Measurements from ENCODE around the gene RAB20. TPM values are rescaled to one million over a fixed set of nuclear protein-coding genes. Genes with fewer than 3 reads are reported as not detected.

The RAB20 gene
- total RNA-seq, 1 donor from 2014 or later, result 51.3 TPM

DNA sequence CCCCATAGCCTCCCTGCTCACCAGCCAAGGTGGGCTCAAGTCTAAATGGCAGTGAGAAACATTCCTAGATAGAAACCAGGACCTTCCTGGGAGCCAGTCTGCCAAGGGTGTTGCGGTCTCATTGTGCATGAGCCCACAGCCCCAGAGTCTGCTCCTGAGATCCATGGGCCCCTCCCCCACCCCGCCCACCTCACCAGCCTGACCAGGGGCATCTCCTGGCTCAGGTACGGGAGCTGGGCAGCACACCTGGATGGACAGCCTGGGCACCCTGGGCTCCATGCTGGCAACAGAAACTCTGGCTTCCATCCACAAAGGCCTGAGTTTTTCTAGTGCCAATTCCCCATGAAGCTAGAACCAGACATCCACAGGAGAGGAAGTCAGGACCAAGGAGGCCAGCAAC lies 65.6 kb downstream of the RAB20 start:
- H3K4me1 ChIP-seq, result no peaks in the 10 kb centered on the region
- no peak for ATAC-seq
- no peak overlapping the region for H3K4me3 ChIP-seq
- H3K27me3 ChIP-seq (ENCODE audit: low read depth), result no peaks in the 10 kb centered on the region
- H3K36me3 ChIP-seq, result peaks cover 83% of the 10 kb centered on the region
- no peaks in the 10 kb centered on the region for H3K9me3 ChIP-seq
- intact Hi-C loops (cut with DNase I), result no loop called here
- H3K27ac ChIP-seq, result no peak overlapping the region
- TF ChIP-seq, protein P1, sequence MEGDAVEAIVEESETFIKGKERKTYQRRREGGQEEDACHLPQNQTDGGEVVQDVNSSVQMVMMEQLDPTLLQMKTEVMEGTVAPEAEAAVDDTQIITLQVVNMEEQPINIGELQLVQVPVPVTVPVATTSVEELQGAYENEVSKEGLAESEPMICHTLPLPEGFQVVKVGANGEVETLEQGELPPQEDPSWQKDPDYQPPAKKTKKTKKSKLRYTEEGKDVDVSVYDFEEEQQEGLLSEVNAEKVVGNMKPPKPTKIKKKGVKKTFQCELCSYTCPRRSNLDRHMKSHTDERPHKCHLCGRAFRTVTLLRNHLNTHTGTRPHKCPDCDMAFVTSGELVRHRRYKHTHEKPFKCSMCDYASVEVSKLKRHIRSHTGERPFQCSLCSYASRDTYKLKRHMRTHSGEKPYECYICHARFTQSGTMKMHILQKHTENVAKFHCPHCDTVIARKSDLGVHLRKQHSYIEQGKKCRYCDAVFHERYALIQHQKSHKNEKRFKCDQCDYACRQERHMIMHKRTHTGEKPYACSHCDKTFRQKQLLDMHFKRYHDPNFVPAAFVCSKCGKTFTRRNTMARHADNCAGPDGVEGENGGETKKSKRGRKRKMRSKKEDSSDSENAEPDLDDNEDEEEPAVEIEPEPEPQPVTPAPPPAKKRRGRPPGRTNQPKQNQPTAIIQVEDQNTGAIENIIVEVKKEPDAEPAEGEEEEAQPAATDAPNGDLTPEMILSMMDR (IDR thresholded peaks at IDR 0.05), result no peak
- no peak for DNase-seq

DNA sequence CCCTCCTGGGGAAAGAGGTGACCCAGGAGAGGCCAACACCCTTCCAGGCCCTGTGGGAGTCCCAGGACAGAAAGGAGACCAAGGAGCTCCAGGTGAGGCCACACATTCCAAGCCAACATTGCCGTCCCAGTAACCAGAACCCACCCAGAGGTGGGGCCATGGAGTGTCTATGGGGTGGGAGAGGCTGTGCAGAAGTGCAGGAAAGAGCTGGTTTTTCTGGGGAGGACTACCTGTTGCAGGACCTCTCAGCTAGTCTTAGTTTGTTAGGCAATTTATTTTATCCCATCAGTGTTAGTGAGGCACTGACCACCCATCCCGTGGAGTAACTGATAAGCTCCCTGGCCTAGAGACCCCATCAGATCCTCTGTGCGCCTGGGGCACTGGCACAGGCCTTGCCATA lies 66.1 kb downstream of the RAB20 start:
- DNase-seq (no peak), ATAC-seq (no peak)
- H3K4me1 ChIP-seq, result no peaks in the 10 kb centered on the region
- H3K27ac ChIP-seq, result no peak overlapping the region
- H3K4me3 ChIP-seq, result no peak overlapping the region
- H3K36me3 ChIP-seq, result peaks cover 85% of the 10 kb centered on the region
- TF ChIP-seq, protein P1 (IDR thresholded peaks at IDR 0.05), result no peak
- no peaks in the 10 kb centered on the region for H3K27me3 ChIP-seq (ENCODE audit: low read depth)
- H3K9me3 ChIP-seq, result no peaks in the 10 kb centered on the region
- intact Hi-C loops (cut with DNase I), result no loop called here

DNA sequence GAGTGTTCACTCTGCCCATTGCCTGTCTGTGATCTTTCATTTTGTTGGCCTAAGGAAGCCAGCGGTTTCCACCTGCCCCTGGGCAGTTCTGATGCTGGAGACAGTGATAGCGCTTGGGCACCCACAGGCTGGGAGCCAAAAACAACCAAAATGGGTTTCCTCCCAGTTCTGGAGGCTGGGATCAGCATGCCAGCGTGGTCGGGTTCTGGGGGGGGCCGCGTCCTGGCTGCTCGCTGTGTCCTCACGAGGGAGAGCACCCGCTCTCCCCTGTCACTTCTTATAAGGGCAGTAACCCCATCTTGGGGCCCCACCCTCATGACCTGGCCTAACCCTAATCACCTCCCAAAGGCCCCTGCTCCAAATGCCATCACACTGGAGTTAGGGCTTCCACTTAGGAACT lies 67.9 kb downstream of the RAB20 start:
- no peak for DNase-seq
- no peaks in the 10 kb centered on the region for H3K27me3 ChIP-seq (ENCODE audit: low read depth)
- no peaks in the 10 kb centered on the region for H3K9me3 ChIP-seq
- no peak overlapping the region for H3K4me3 ChIP-seq
- ATAC-seq, result no peak
- no peak overlapping the region for H3K27ac ChIP-seq
- TF ChIP-seq, protein P1 (IDR thresholded peaks at IDR 0.05), result no peak
- H3K4me1 ChIP-seq, result no peaks in the 10 kb centered on the region
- peaks cover 87% of the 10 kb centered on the region for H3K36me3 ChIP-seq
- intact Hi-C loops (cut with DNase I), result no loop called here

DNA sequence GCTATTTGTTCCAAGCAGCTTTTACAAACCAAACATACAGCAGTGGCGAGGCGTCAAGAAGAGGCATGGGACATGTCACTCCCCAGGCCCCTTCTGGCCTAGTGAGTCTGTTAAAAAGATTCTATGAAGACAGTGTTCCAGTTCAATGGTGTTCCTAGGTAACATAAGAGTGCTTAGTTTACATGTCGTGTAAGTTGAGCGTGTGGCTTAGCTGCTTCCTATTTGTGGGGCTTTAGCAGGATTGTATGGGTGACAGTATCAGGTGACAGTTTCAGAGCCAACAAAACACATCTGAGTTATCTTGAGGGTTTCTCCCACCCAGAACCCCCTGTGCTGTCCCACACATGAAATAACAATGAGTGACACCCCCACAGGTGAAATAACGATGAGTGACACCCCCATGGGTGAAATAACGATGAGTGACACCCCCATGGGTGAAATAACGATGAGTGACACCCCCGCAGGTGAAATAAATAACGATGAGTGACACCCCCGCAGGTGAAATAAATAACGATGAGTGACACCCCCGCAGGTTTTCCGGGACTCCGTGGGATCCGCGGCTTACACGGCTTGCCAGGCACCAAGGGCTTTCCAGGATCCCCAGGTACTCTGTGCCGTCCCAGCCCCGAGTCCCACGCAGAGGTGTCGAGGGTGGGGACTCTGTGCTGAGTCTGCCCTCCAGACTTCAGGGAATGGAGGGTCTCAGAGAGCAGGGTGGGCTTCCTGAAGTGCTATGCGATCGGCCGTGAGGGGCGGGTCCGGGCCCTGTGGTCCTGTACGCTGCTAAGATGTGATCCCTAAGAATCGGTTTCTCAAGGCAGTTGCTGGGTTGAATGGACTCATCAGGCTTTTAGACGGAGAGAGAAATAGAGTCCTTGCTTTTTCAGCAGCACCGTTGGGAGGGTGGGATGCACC lies 68.6 kb downstream of the RAB20 start:
- ATAC-seq (no peak), DNase-seq (no peak)
- TF ChIP-seq, protein P1 (IDR thresholded peaks at IDR 0.05), result no peak
- no peaks in the 10 kb centered on the region for H3K9me3 ChIP-seq
- H3K36me3 ChIP-seq, result peaks cover 86% of the 10 kb centered on the region
- H3K27ac ChIP-seq, result no peak overlapping the region
- intact Hi-C loops (cut with DNase I), result no loop called here
- no peaks in the 10 kb centered on the region for H3K27me3 ChIP-seq (ENCODE audit: low read depth)
- no peak overlapping the region for H3K4me3 ChIP-seq
- no peaks in the 10 kb centered on the region for H3K4me1 ChIP-seq

DNA sequence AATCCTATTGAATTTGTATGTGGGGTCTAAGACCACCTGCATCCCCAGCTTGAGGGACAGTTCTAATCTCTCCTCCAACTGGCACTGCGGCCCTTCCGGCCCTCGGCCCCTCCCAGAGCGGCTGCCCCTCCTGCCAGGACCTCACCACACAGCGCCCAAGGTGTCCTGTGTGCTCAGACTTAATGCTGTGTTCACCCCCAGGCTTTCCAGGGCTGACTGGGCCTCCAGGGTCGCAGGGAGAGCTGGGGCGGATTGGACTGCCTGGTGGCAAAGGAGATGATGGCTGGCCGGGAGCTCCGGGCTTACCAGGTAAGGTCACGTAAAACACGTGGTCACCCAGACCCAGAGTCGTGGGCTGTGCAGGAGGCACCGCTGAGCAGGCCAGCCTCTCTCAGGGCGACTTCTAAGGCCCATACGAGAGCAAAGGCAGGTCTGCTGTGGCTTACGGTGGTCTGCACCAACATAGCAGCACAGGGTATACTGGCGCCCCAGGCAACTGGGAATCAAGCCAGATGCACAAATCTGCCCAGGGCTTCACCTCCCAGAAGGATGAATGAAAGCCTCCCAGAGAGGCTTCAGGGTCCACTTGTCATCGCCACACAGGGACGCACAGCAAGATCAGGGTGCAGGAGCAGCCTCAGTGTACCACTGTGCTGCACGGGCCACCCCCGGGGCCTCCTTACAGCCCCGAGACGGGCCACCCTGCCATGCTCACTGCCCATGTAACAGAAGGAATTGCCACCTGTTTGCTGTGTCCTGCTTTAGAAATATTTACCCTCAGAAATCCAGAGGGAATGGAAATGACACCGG lies 69.4 kb downstream of the RAB20 start:
- peaks cover 90% of the 10 kb centered on the region for H3K36me3 ChIP-seq

More for the DNA sequence above, 69.4 kb downstream of the RAB20 start:
- no peaks in the 10 kb centered on the region for H3K9me3 ChIP-seq
- no peak overlapping the region for H3K27ac ChIP-seq
- DNase-seq (no peak), ATAC-seq (peak in 1 of 2 donors; percentile 9)
- no peaks in the 10 kb centered on the region for H3K27me3 ChIP-seq (ENCODE audit: low read depth)
- TF ChIP-seq, protein P1 (IDR thresholded peaks at IDR 0.05), result no peak
- no peaks in the 10 kb centered on the region for H3K4me1 ChIP-seq
- intact Hi-C loops (cut with DNase I), result no loop called here
- H3K4me3 ChIP-seq, result no peak overlapping the region
